ENCODE results near the gene LRWD1. TPM values are rescaled to one million over a fixed set of nuclear protein-coding genes. Genes with fewer than 3 reads are reported as not detected.

Gene LRWD1
- total and polyA plus RNA-seq, 9 of the 15 experiments (the other 6 are each of a cell fraction or from before 2014, with no cell fraction given), result 0.61 to 66.0 (median 33.2) TPM

- no peak for TF ChIP-seq E2F8 (IDR thresholded peaks at IDR 0.05; ENCODE audit: low read depth, partially characterized antibody)
- peak; percentile 55; the same call in 1 of the 2 replicates for TF ChIP-seq POLR2G (IDR thresholded peaks at IDR 0.05; ENCODE audit: low read depth, low read length)
- peak; percentile 46; the same call in 1 of the 2 replicates for TF ChIP-seq TFAP4 (CRISPR knock-in tag; IDR thresholded peaks at IDR 0.05; ENCODE audit: borderline replicate concordance)
- TF ChIP-seq XRCC3 (IDR thresholded peaks at IDR 0.05), result no peak
- TF ChIP-seq ZNF592 (IDR thresholded peaks at IDR 0.05), result no peak
Observed at GRCh38 chr7:102455596-102455995, 9.2 kb upstream of the LRWD1 start (continued).

All from K562 (cell line).